IMR-90 (cell line): Measurements from ENCODE around the gene MAML3. TPM values are rescaled to one million over a fixed set of nuclear protein-coding genes. Genes with fewer than 3 reads are reported as not detected.

ENCODE experiments used
- ATAC-seq: fragments of 200-7000 bp; cut with Tn5 transposase; 2 replicates; pipeline ENCODE4 v1.9.1; 2020; ENCODE audit warnings: low read depth, mild to moderate bottlenecking, moderate library complexity
- BruUV-seq: library from RNA; stranded (reverse); fragments of 400-500 nt; replicated peaks from 2 replicates; lab custom pipeline; 2021; lab: Mats Ljungman, UMichigan
- CTCF ChIA-PET: fragments of 300-600 bp; formaldehyde crosslinking; extraction: SDS; loops from one replicate; lab custom pipeline; 2021; ENCODE audit warnings: antibody characterized with exemption; lab: Yijun Ruan, JAX
- POLR2A ChIA-PET: fragments of 300-600 bp; sonication (Branson Sonifier 250); formaldehyde crosslinking; loops from one replicate; lab custom pipeline; 2022; ENCODE audit warnings: antibody characterized with exemption; ENCODE audit not compliant: unreplicated experiment; lab: Charles Lee
- DNase-seq: peaks from one replicate; pipeline ENCODE4 v3.0.0; 2013
- H2AFZ ChIP-seq: replicated peaks from 2 replicates; pipeline ENCODE3; 2013; ENCODE audit warnings: low read length, mild to moderate bottlenecking; ENCODE audit not compliant: poor library complexity
- H2AK5ac ChIP-seq: 2 replicates; pipeline ENCODE4 v1.6.1; 2013; ENCODE audit warnings: low read depth, low read length, inconsistent platforms
- H2AK9ac ChIP-seq: replicated peaks from 2 replicates; pipeline ENCODE3; 2013; ENCODE audit warnings: mild to moderate bottlenecking, low read depth, low read length, moderate library complexity; ENCODE audit not compliant: poor library complexity
- H2BK120ac ChIP-seq: 2 replicates; pipeline ENCODE4 v1.6.1; 2013; ENCODE audit warnings: low read depth, low read length, inconsistent platforms
- H2BK15ac ChIP-seq: 3 replicates; pipeline ENCODE4 v1.6.1; 2013; ENCODE audit warnings: low read depth, low read length, inconsistent platforms
- H2BK20ac ChIP-seq: 2 replicates; pipeline ENCODE4 v1.6.1; 2013; ENCODE audit warnings: low read depth, mild to moderate bottlenecking, inconsistent platforms, low read length, moderate library complexity
- H2BK5ac ChIP-seq: 2 replicates; pipeline ENCODE4 v1.6.1; 2013; ENCODE audit warnings: mild to moderate bottlenecking, low read depth, low read length, inconsistent platforms; ENCODE audit not compliant: poor library complexity, severe bottlenecking
- H3K14ac ChIP-seq: replicated peaks from 2 replicates; pipeline ENCODE4 v1.6.1; 2013; ENCODE audit warnings: low read depth, low read length, inconsistent platforms
- H3K18ac ChIP-seq: 2 replicates; pipeline ENCODE4 v1.6.1; 2013; ENCODE audit warnings: low read depth, low read length, control low read depth
- H3K23ac ChIP-seq: 2 replicates; pipeline ENCODE4 v1.6.1; 2013; ENCODE audit warnings: low read depth, low read length, inconsistent platforms
- H3K27ac ChIP-seq: 2 replicates; pipeline ENCODE4 v1.5.1; 2013; ENCODE audit warnings: mild to moderate bottlenecking, control low read depth, low read length; ENCODE audit not compliant: insufficient read depth
- H3K27me3 ChIP-seq: 2 replicates; pipeline ENCODE4 v1.6.1; 2013; ENCODE audit warnings: low read length; ENCODE audit not compliant: control insufficient read depth, insufficient read depth
- H3K36me3 ChIP-seq: 2 replicates; pipeline ENCODE4 v1.6.1; 2013; ENCODE audit warnings: low read length, mixed read lengths; ENCODE audit not compliant: control insufficient read depth, insufficient read depth
- H3K4ac ChIP-seq: 2 replicates; pipeline ENCODE4 v1.6.1; 2013; ENCODE audit warnings: low read depth, low read length, inconsistent platforms
- H3K4me1 ChIP-seq: 2 replicates; pipeline ENCODE4 v1.6.1; 2013; ENCODE audit warnings: low read length, mixed read lengths; ENCODE audit not compliant: control insufficient read depth, insufficient read depth
- H3K4me2 ChIP-seq: 2 replicates; pipeline ENCODE4 v1.6.1; 2013; ENCODE audit warnings: low read depth, mild to moderate bottlenecking, control low read depth, low read length, moderate library complexity
- H3K4me3 ChIP-seq: 2 replicates; pipeline ENCODE4 v1.5.1; 2013; ENCODE audit warnings: low read depth, mild to moderate bottlenecking, control low read depth, low read length, moderate library complexity; ENCODE audit not compliant: insufficient read depth
- H3K56ac ChIP-seq: 2 replicates; pipeline ENCODE4 v1.6.1; 2013; ENCODE audit warnings: low read length, inconsistent platforms; ENCODE audit not compliant: insufficient read depth; ENCODE audit errors: extremely low read depth
- H3K79me1 ChIP-seq, 2 experiments: 2 replicates each; pipeline ENCODE4 v1.6.1; 2013; ENCODE audit warnings: low read length in 2 of 2, inconsistent platforms in 1 of 2, low read depth in 1 of 2
- H3K9ac ChIP-seq: 2 replicates; pipeline ENCODE4 v1.6.1; 2013; ENCODE audit warnings: low read depth, low read length, control low read depth
- H3K9me1 ChIP-seq: 2 replicates; pipeline ENCODE4 v1.6.1; 2013; ENCODE audit warnings: low read length, inconsistent platforms; ENCODE audit not compliant: insufficient read depth
- H3K9me3 ChIP-seq: 2 replicates; pipeline ENCODE4 v1.6.1; 2013; ENCODE audit warnings: low read length; ENCODE audit not compliant: control insufficient read depth, insufficient read depth
- H4K20me1 ChIP-seq: 2 replicates; pipeline ENCODE4 v1.6.1; 2013; ENCODE audit warnings: low read length, inconsistent platforms; ENCODE audit not compliant: insufficient read depth
- H4K5ac ChIP-seq: 2 replicates; pipeline ENCODE4 v1.6.1; 2013; ENCODE audit warnings: mild to moderate bottlenecking, low read depth, low read length, control low read depth
- H4K8ac ChIP-seq, 2 experiments: 2 replicates each; pipeline ENCODE4 v1.6.1; 2013; ENCODE audit warnings: low read depth in 2 of 2, low read length in 2 of 2, control low read depth in 1 of 2, inconsistent platforms in 1 of 2
- H4K91ac ChIP-seq: 2 replicates; pipeline ENCODE4 v1.6.1; 2013; ENCODE audit warnings: low read depth, low read length, inconsistent platforms; ENCODE audit not compliant: insufficient read depth
- BHLHE40 ChIP-seq: fragments of 150-350 bp; IDR thresholded peaks from 2 replicates; pipeline ENCODE4 v1.6.1; 2016; ENCODE audit warnings: mild to moderate bottlenecking, low read depth, low read length
- CEBPB ChIP-seq: IDR thresholded peaks from 2 replicates; pipeline ENCODE4 v1.6.1; 2012; ENCODE audit warnings: low read depth, low read length, improper control_type of control experiment
- CHD1 ChIP-seq: IDR thresholded peaks from 2 replicates; pipeline ENCODE4 v1.6.1; 2012; ENCODE audit warnings: low read depth, low read length, improper control_type of control experiment
- ELK1 ChIP-seq: fragments of 150-350 bp; IDR thresholded peaks from 2 replicates; pipeline ENCODE4 v1.6.1; 2016; ENCODE audit warnings: low read depth, mild to moderate bottlenecking, low read length, moderate library complexity, borderline replicate concordance
- FOS ChIP-seq: fragments of 150-350 bp; IDR thresholded peaks from 2 replicates; pipeline ENCODE4 v1.6.1; 2016; ENCODE audit warnings: low read depth, low read length
- MAFK ChIP-seq: IDR thresholded peaks from 2 replicates; pipeline ENCODE4 v1.6.1; 2012; ENCODE audit warnings: low read depth, low read length, improper control_type of control experiment
- NFE2L2 ChIP-seq: fragments of 150-350 bp; IDR thresholded peaks from 2 replicates; pipeline ENCODE4 v1.6.1; 2016; ENCODE audit warnings: low read depth, mild to moderate bottlenecking, low read length
- POLR2A ChIP-seq: IDR thresholded peaks from 2 replicates; pipeline ENCODE4 v1.6.1; 2012; ENCODE audit warnings: mild to moderate bottlenecking, low read depth, low read length
- RAD21 ChIP-seq: IDR thresholded peaks from 2 replicates; pipeline ENCODE4 v1.6.1; 2012; ENCODE audit warnings: low read length, improper control_type of control experiment
- RCOR1 ChIP-seq: IDR thresholded peaks from 2 replicates; pipeline ENCODE4 v1.6.1; 2012; ENCODE audit warnings: mild to moderate bottlenecking, low read length, improper control_type of control experiment; ENCODE audit not compliant: insufficient replicate concordance
- RFX5 ChIP-seq: IDR thresholded peaks from 2 replicates; pipeline ENCODE4 v1.8.0; 2012; ENCODE audit warnings: low read depth, mild to moderate bottlenecking, low read length, moderate library complexity
- SMC3 ChIP-seq: fragments of 150-350 bp; IDR thresholded peaks from 2 replicates; pipeline ENCODE4 v1.6.1; 2016; ENCODE audit warnings: low read depth, mild to moderate bottlenecking, antibody characterized with exemption, low read length, moderate library complexity
- WGBS, 2 experiments: methylation state at CpG; one replicate each; pipeline versions ENCODE4 v1.1.5 to v1.1.7; 2013; ENCODE audit warnings: missing lambda C conversion rate in 2 of 2; ENCODE audit not compliant: insufficient read length in 1 of 2; ENCODE audit errors: extremely low coverage in 2 of 2; 5-methylcytosine and 5-hydroxymethylcytosine counted together
- dilution Hi-C: fragments of 300-500 bp; cut with HindIII; formaldehyde crosslinking; loops from one replicate; pipeline ENCODE4 v1.14.3; 2018; ENCODE audit warnings: low sequenced_read_pairs; ENCODE audit not compliant: unreplicated experiment
- in situ Hi-C: fragments of 300-500 bp; cut with MboI; formaldehyde crosslinking; loops from 3 replicates; pipeline ENCODE4 v1.14.3; 2019; ENCODE audit warnings: low sequenced_read_pairs, inconsistent platforms, mixed read lengths
- intact Hi-C: fragments of 100-400 bp; cut with micrococcal nuclease; formaldehyde crosslinking; loops from 2 replicates; pipeline ENCODE4 v1.10.0; 2022
- polyA plus RNA-seq, 3 experiments: library from polyadenylated mRNA; depleted of rRNA; stranded (reverse); fragments of >200 nt; gene quantifications; 2 replicates each; pipeline ENCODE4 v1.2.3, GENCODE V29; 2012; ENCODE audit warnings: low replicate concordance in 1 of 3
- total RNA-seq: library from RNA; depleted of rRNA; stranded (reverse); fragments of >200 nt; gene quantifications from 2 replicates; pipeline ENCODE4 v1.2.3, GENCODE V29; 2012
- TF ChIP-seq, protein P1 (sequence below): fragments of 150-350 bp; IDR thresholded peaks from 2 replicates; pipeline ENCODE4 v1.6.1; 2017; ENCODE audit warnings: mild to moderate bottlenecking, antibody characterized with exemption, low read length, low read depth

The MAML3 gene
- total and polyA plus RNA-seq, 2 of the 4 experiments (the other 2 are of a cell fraction), result 0.90 to 1.7 TPM

GRCh38 chr4:139749338-139749737, 404.6 kb downstream of the MAML3 start:
- dilution Hi-C loops (no loop called here), intact Hi-C loops (no loop called here), in situ Hi-C loops (no loop called here)
- CTCF ChIA-PET, result no interaction called here
- Histone ChIP-seq H3K9me1 (no peaks in the 10 kb centered on the region), H3K9me3 (no peaks in the 10 kb centered on the region), H2BK20ac (no peak overlapping the region), H3K4me3 (no peak overlapping the region), H4K5ac (no peak overlapping the region), H3K4me2 (no peak overlapping the region), H3K23ac (no peak overlapping the region), H3K4me1 (no peaks in the 10 kb centered on the region), H3K14ac (no peak overlapping the region), H4K8ac (no peak overlapping the region), H3K27ac (no peak overlapping the region), H4K91ac (no peak overlapping the region), H3K36me3 (no peaks in the 10 kb centered on the region), H2AK5ac (no peak overlapping the region), H3K4ac (no peak overlapping the region), H3K79me1 (no peaks in the 10 kb centered on the region), H2BK120ac (no peak overlapping the region), H3K56ac (no peak overlapping the region), H4K20me1 (no peaks in the 10 kb centered on the region), H2BK15ac (no peak overlapping the region), H2AK9ac (no peak overlapping the region), H3K18ac (no peak overlapping the region), H2AFZ (no peak overlapping the region), H2BK5ac (no peak overlapping the region), H3K27me3 (no peaks in the 10 kb centered on the region), H3K9ac (no peak overlapping the region)
- WGBS, 2 experiments, result 92% methylated on average over 3 of the region's 6 CpGs; no CpG with 5 or more reads in 1 of the 2 experiments
- DNase-seq (no peak), ATAC-seq (no peak)
- no TSS peak for BruUV-seq
- POLR2A ChIA-PET, result interaction anchor here (0.5 kb wide), 1 partner anchor 84 kb away, joined by 3 read pairs; the partner anchor contains the start of gene MGST2
- TF ChIP-seq SMC3 (no peak), RCOR1 (no peak), RFX5 (no peak), BHLHE40 (no peak), CEBPB (no peak), RAD21 (no peak), NFE2L2 (no peak), ELK1 (no peak), POLR2A (no peak), MAFK (no peak), FOS (no peak), CHD1 (no peak)
- TF ChIP-seq, protein P1, sequence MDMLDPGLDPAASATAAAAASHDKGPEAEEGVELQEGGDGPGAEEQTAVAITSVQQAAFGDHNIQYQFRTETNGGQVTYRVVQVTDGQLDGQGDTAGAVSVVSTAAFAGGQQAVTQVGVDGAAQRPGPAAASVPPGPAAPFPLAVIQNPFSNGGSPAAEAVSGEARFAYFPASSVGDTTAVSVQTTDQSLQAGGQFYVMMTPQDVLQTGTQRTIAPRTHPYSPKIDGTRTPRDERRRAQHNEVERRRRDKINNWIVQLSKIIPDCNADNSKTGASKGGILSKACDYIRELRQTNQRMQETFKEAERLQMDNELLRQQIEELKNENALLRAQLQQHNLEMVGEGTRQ, result no peak
